HEK293T (cell line): ENCODE measurements around the gene RALGAPB.
"Not testable (repeated sequence)": the region's sequence is repeated elsewhere in the genome, so short reads cannot be mapped to it uniquely, and the experiment has no call there.

Experiments used
- ARNT ChIP-seq: fragments of 450-650 bp; IDR thresholded peaks from 2 replicates; pipeline ENCODE4 v1.6.1; 2017; ENCODE audit warnings: mild to moderate bottlenecking
- BHLHE40 ChIP-seq: fragments of 450-650 bp; IDR thresholded peaks from 2 replicates; pipeline ENCODE4 v1.6.1; 2016; ENCODE audit warnings: mild to moderate bottlenecking, moderate library complexity, borderline replicate concordance
- ELF4 ChIP-seq: fragments of 450-650 bp; IDR thresholded peaks from 2 replicates; pipeline ENCODE4 v1.6.1; 2017; ENCODE audit warnings: antibody characterized with exemption
- FOXM1 ChIP-seq: fragments of 450-650 bp; IDR thresholded peaks from 2 replicates; pipeline ENCODE4 v1.6.1; 2017; ENCODE audit warnings: mild to moderate bottlenecking, borderline replicate concordance
- L3MBTL2 ChIP-seq: fragments of 450-650 bp; conservative IDR thresholded peaks from 2 replicates; pipeline ENCODE4 v1.6.1; 2016; ENCODE audit warnings: mild to moderate bottlenecking
- LEF1 ChIP-seq: fragments of 450-650 bp; IDR thresholded peaks from 2 replicates; pipeline ENCODE4 v1.6.1; 2017; ENCODE audit warnings: mild to moderate bottlenecking, borderline replicate concordance
- NFRKB ChIP-seq: fragments of 450-650 bp; IDR thresholded peaks from 2 replicates; pipeline ENCODE4 v1.6.1; 2016; ENCODE audit warnings: mild to moderate bottlenecking, moderate library complexity
- PKNOX1 ChIP-seq: fragments of 450-650 bp; IDR thresholded peaks from 2 replicates; pipeline ENCODE4 v1.6.1; 2016
- SP1 ChIP-seq: fragments of 450-650 bp; IDR thresholded peaks from 2 replicates; pipeline ENCODE4 v1.6.1; 2017
- SUZ12 ChIP-seq: fragments of 450-650 bp; IDR thresholded peaks from 2 replicates; pipeline ENCODE4 v1.6.1; 2016; ENCODE audit warnings: mild to moderate bottlenecking
- ZNF384 ChIP-seq: fragments of 450-650 bp; IDR thresholded peaks from 2 replicates; pipeline ENCODE4 v1.6.1; 2016

GRCh38 chr20:38461569-38461968 lies 11.1 kb upstream of the RALGAPB start:
- TF ChIP-seq ELF4, BHLHE40, FOXM1, NFRKB, ARNT, PKNOX1, LEF1, L3MBTL2, SP1, SUZ12, ZNF384: not testable (repeated sequence)
